PC-9 (cell line): ENCODE data around the gene PPIL6. TPM values are rescaled to one million over a fixed set of nuclear protein-coding genes. Genes with fewer than 3 reads are reported as not detected.

Source experiments
- BruUV-seq: library from RNA; stranded (reverse); fragments of 400-500 nt; replicated peaks from 2 replicates; lab custom pipeline; 2021; lab: Mats Ljungman, UMichigan
- CTCF ChIA-PET: fragments of 300-600 bp; sonication (Branson Sonifier 250); formaldehyde crosslinking; loops from one replicate; lab custom pipeline; 2022; ENCODE audit warnings: antibody characterized with exemption; lab: Charles Lee
- POLR2A ChIA-PET: fragments of 300-600 bp; sonication (Branson Sonifier 250); formaldehyde crosslinking; loops from one replicate; lab custom pipeline; 2022; ENCODE audit warnings: antibody characterized with exemption; ENCODE audit not compliant: unreplicated experiment; lab: Charles Lee
- DNase-seq, 2 experiments: peaks; one replicate each; pipeline versions ENCODE4 v3.0.0 to v3.0.0-alpha.2; 2015 to 2022; ENCODE audit warnings: mixed read lengths in 1 of 2
- H2AFZ ChIP-seq: fragments of 200-600 bp; sonication (generic); 2 replicates; pipeline ENCODE4 v1.8.1; 2017; ENCODE audit warnings: antibody characterized with exemption
- H3F3A ChIP-seq: fragments of 200-600 bp; sonication (generic); 2 replicates; pipeline ENCODE4 v1.8.1; 2017; ENCODE audit warnings: antibody characterized with exemption, mild to moderate bottlenecking, low read depth; ENCODE audit not compliant: insufficient read depth
- H3K27ac ChIP-seq: fragments of 200-600 bp; sonication (generic); 2 replicates; pipeline ENCODE4 v1.6.1; 2016; ENCODE audit warnings: mixed run types
- H3K27me3 ChIP-seq: fragments of 200-600 bp; sonication (generic); 2 replicates; pipeline ENCODE4 v1.6.1; 2016; ENCODE audit warnings: low read depth, mixed run types; ENCODE audit not compliant: insufficient read depth
- H3K36me3 ChIP-seq: fragments of 200-600 bp; sonication (generic); 2 replicates; pipeline ENCODE4 v1.6.1; 2016; ENCODE audit warnings: low read depth, mixed run types
- H3K4me1 ChIP-seq: fragments of 200-600 bp; sonication (generic); replicated peaks from 2 replicates; pipeline ENCODE4 v1.6.1; 2016; ENCODE audit warnings: mixed run types; ENCODE audit not compliant: insufficient read depth
- H3K4me2 ChIP-seq: fragments of 200-600 bp; sonication (generic); 2 replicates; pipeline ENCODE4 v1.6.1; 2017; ENCODE audit warnings: mixed run types
- H3K4me3 ChIP-seq: fragments of 200-600 bp; sonication (generic); 2 replicates; pipeline ENCODE4 v1.6.1; 2016; ENCODE audit warnings: mixed run types
- H3K79me2 ChIP-seq: fragments of 200-600 bp; sonication (generic); 2 replicates; pipeline ENCODE4 v1.6.1; 2017; ENCODE audit warnings: low read depth, mixed run types
- H3K9me2 ChIP-seq: fragments of 200-600 bp; sonication (generic); 2 replicates; pipeline ENCODE4 v1.8.1; 2017; ENCODE audit warnings: mild to moderate bottlenecking; ENCODE audit not compliant: insufficient read depth
- H3K9me3 ChIP-seq: fragments of 200-600 bp; sonication (generic); 2 replicates; pipeline ENCODE4 v1.8.1; 2016; ENCODE audit warnings: low read depth; ENCODE audit not compliant: insufficient read depth
- H4K20me1 ChIP-seq: fragments of 200-600 bp; sonication (generic); 2 replicates; pipeline ENCODE4 v1.8.1; 2017; ENCODE audit not compliant: insufficient read depth
- EZH2 ChIP-seq: fragments of 200-600 bp; sonication (generic); IDR thresholded peaks from 2 replicates; pipeline ENCODE4 v1.8.0; 2017; ENCODE audit warnings: antibody characterized with exemption, low read depth
- intact Hi-C: fragments of 100-400 bp; cut with micrococcal nuclease; formaldehyde crosslinking; loops from one replicate; pipeline ENCODE4 v1.10.0; 2022; ENCODE audit not compliant: unreplicated experiment
- total RNA-seq: library from RNA; stranded (reverse); gene quantifications from 2 replicates; pipeline ENCODE4 v1.2.3, GENCODE V29; 2021
- TF ChIP-seq, protein P1 (sequence below): fragments of 200-600 bp; sonication (generic); conservative IDR thresholded peaks from 2 replicates; pipeline ENCODE4 v1.6.1; 2017; ENCODE audit warnings: mixed run types, antibody characterized with exemption, mild to moderate bottlenecking, moderate library complexity

The PPIL6 gene
- total RNA-seq, 1 experiment from 2014 or later: 15.5 TPM

DNA sequence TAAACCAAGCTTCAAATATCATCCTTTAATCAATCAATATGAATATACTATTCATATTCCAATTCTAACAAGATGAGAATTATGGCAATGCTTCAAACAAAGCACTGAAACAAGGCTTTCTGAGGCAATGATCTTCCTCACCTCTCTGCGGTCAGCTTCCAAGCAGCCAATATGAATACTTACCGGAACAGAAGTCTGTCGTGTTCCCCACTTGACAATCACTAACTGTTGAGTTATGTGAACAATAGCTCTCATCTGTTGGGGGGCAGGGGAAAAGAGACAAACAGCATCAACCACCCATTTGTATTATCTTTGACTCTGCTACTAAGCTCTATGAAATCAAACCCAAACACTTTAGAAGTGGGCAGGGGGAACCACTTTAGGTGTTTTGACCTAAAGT, 62.7 kb downstream of the PPIL6 start:
- H3F3A ChIP-seq: peaks cover 6% of the 10 kb centered on the region; the same call in 1 of the 2 replicates
- peaks cover 19% of the 10 kb centered on the region for H3K4me1 ChIP-seq
- H3K9me3 ChIP-seq: no peaks in the 10 kb centered on the region
- POLR2A ChIA-PET: interaction anchor here (0.6 kb wide), 1 partner anchor 284 kb away, joined by 6 read pairs; no protein-coding TSS in a partner anchor
- no peak overlapping the region for H3K27ac ChIP-seq
- H3K27me3 ChIP-seq: no peaks in the 10 kb centered on the region
- no peak overlapping the region for H3K4me3 ChIP-seq
- no TSS peak for BruUV-seq
- DNase-seq: no peak
- H2AFZ ChIP-seq: no peak overlapping the region
- TF ChIP-seq EZH2: no peak
- TF ChIP-seq, protein P1, sequence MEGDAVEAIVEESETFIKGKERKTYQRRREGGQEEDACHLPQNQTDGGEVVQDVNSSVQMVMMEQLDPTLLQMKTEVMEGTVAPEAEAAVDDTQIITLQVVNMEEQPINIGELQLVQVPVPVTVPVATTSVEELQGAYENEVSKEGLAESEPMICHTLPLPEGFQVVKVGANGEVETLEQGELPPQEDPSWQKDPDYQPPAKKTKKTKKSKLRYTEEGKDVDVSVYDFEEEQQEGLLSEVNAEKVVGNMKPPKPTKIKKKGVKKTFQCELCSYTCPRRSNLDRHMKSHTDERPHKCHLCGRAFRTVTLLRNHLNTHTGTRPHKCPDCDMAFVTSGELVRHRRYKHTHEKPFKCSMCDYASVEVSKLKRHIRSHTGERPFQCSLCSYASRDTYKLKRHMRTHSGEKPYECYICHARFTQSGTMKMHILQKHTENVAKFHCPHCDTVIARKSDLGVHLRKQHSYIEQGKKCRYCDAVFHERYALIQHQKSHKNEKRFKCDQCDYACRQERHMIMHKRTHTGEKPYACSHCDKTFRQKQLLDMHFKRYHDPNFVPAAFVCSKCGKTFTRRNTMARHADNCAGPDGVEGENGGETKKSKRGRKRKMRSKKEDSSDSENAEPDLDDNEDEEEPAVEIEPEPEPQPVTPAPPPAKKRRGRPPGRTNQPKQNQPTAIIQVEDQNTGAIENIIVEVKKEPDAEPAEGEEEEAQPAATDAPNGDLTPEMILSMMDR: no peak
- intact Hi-C loops: no loop called here
- H4K20me1 ChIP-seq: peaks cover 52% of the 10 kb centered on the region
- H3K4me2 ChIP-seq: no peak overlapping the region
- H3K79me2 ChIP-seq: peaks cover 69% of the 10 kb centered on the region
- peaks cover 74% of the 10 kb centered on the region for H3K36me3 ChIP-seq
- CTCF ChIA-PET: no interaction called here
- H3K9me2 ChIP-seq: no peaks in the 10 kb centered on the region

DNA sequence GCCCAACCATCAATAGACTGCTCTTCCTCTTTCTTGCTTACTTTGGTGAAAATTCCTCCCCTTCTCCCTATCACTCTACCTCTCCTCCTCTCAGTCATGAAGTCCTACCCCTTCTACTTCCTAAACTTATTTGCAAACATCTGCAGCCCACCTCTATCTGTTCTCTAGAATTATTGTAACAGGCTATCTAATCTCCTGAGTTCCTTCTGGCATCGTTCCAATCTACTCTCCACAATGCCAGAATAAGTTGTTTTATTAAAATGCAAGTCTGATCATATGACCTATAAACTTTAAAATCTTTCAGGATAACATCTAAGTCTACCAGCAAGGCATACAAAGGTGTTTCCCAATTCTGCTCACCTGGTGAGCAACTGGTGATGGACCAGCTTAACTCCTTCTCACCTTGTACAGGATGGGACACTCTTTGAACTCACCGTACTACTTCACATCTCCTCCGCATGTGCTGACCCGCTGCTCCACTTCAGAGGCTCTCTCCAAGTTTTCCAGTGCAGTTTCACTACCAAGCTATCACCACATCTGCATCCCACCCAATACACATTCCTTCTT, 66.0 kb downstream of the PPIL6 start:
- Histone ChIP-seq H3K4me3 (no peak overlapping the region), H4K20me1 (peaks cover 59% of the 10 kb centered on the region), H3K9me2 (no peaks in the 10 kb centered on the region), H3F3A (peaks cover 12% of the 10 kb centered on the region; the same call in 1 of the 2 replicates), H3K79me2 (peaks cover 52% of the 10 kb centered on the region), H3K4me1 (peaks cover 20% of the 10 kb centered on the region), H3K27ac (no peak overlapping the region), H3K36me3 (peaks cover 95% of the 10 kb centered on the region), H3K27me3 (no peaks in the 10 kb centered on the region), H3K9me3 (no peaks in the 10 kb centered on the region), H2AFZ (no peak overlapping the region), H3K4me2 (no peak overlapping the region)
- DNase-seq: no peak
- ChIA-PET CTCF (no interaction called here), POLR2A (no interaction called here)
- intact Hi-C loops: no loop called here
- no peak for TF ChIP-seq EZH2
- TF ChIP-seq, protein P1: no peak
- no TSS peak for BruUV-seq

DNA sequence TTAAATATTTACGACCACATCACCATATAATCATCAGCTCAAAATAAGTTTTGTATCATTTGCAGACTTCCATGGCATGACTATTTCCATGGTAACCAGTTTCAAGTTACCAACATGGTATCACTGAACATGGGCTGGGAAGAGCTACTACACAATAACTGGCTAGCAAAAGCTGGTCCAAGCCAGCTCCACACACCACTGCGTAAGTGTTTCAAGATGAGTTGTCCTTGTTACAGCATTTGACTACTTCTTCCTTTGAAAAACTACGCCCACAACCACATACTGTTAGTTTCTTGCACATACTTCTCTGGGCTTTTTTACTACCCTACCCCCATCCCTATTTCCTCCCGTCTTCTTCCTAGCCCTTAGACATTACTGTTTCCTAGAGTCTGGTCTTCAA, 66.7 kb downstream of the PPIL6 start:
- TF ChIP-seq, protein P1: no peak
- no peak for TF ChIP-seq EZH2
- Histone ChIP-seq H3K27me3 (no peaks in the 10 kb centered on the region), H3K9me3 (no peaks in the 10 kb centered on the region), H3K9me2 (no peaks in the 10 kb centered on the region), H4K20me1 (peaks cover 58% of the 10 kb centered on the region), H3K79me2 (peaks cover 45% of the 10 kb centered on the region), H3K4me1 (peaks cover 13% of the 10 kb centered on the region; the same call in 1 of the 2 replicates), H3K4me3 (no peak overlapping the region), H3K4me2 (no peak overlapping the region), H3K27ac (no peak overlapping the region), H2AFZ (no peak overlapping the region), H3F3A (peaks cover 16% of the 10 kb centered on the region), H3K36me3 (peaks cover 95% of the 10 kb centered on the region)
- ChIA-PET CTCF (no interaction called here), POLR2A (no interaction called here)
- no peak for DNase-seq
- BruUV-seq: no TSS peak
- intact Hi-C loops: no loop called here
